HEK293 (cell line): ENCODE data around the gene PACS2.

Experiments
- ATF2 ChIP-seq: fragments of 450-650 bp; formaldehyde crosslinking; IDR thresholded peaks from 2 replicates; pipeline ENCODE4 v1.5.1; 2016; ENCODE audit warnings: missing biosample characterization, missing genetic modification characterization, low read depth
- KLF7 ChIP-seq: fragments of 450-650 bp; formaldehyde crosslinking; IDR thresholded peaks from 2 replicates; pipeline ENCODE4 v1.5.1; 2016; ENCODE audit warnings: missing biosample characterization, missing genetic modification characterization, borderline replicate concordance
- PATZ1 ChIP-seq: fragments of 450-650 bp; formaldehyde crosslinking; IDR thresholded peaks from 2 replicates; pipeline ENCODE4 v1.5.1; 2016; ENCODE audit warnings: missing biosample characterization, missing genetic modification characterization
- PRDM1 ChIP-seq: fragments of 450-650 bp; formaldehyde crosslinking; IDR thresholded peaks from 2 replicates; pipeline ENCODE4; 2016; ENCODE audit warnings: missing biosample characterization, missing genetic modification characterization
- ZBTB11 ChIP-seq: fragments of 450-650 bp; formaldehyde crosslinking; conservative IDR thresholded peaks from 2 replicates; pipeline ENCODE4 v1.5.1; 2016; ENCODE audit warnings: low read depth, missing biosample characterization, missing genetic modification characterization
- ZBTB17 ChIP-seq: fragments of 450-650 bp; formaldehyde crosslinking; IDR thresholded peaks from 2 replicates; pipeline ENCODE4 v1.5.1; 2016; ENCODE audit warnings: missing biosample characterization, missing genetic modification characterization
- ZNF155 ChIP-seq: fragments of 450-650 bp; formaldehyde crosslinking; IDR thresholded peaks from 2 replicates; pipeline ENCODE4 v1.5.1; 2016; ENCODE audit warnings: missing biosample characterization, missing genetic modification characterization
- ZNF23 ChIP-seq: fragments of 450-650 bp; formaldehyde crosslinking; IDR thresholded peaks from 2 replicates; pipeline ENCODE4 v1.5.1; 2016; ENCODE audit warnings: missing biosample characterization, missing genetic modification characterization, borderline replicate concordance
- ZNF26 ChIP-seq: fragments of 450-650 bp; formaldehyde crosslinking; IDR thresholded peaks from 2 replicates; pipeline ENCODE4 v1.5.1; 2016; ENCODE audit warnings: missing biosample characterization, missing genetic modification characterization
- ZNF335 ChIP-seq: fragments of 450-650 bp; formaldehyde crosslinking; conservative IDR thresholded peaks from 2 replicates; pipeline ENCODE4 v1.5.1; 2016; ENCODE audit warnings: missing biosample characterization, missing genetic modification characterization
- ZNF404 ChIP-seq: fragments of 450-650 bp; formaldehyde crosslinking; IDR thresholded peaks from 2 replicates; pipeline ENCODE4 v1.5.1; 2017; ENCODE audit warnings: missing biosample characterization, missing genetic modification characterization
- ZNF423 ChIP-seq: fragments of 450-650 bp; formaldehyde crosslinking; IDR thresholded peaks from 2 replicates; pipeline ENCODE4 v1.5.1; 2016; ENCODE audit warnings: missing biosample characterization, missing genetic modification characterization
- ZNF433 ChIP-seq: fragments of 450-650 bp; formaldehyde crosslinking; IDR thresholded peaks from 2 replicates; pipeline ENCODE4 v1.5.1; 2016; ENCODE audit warnings: missing biosample characterization, missing genetic modification characterization, low read depth
- ZNF473 ChIP-seq: fragments of 450-650 bp; formaldehyde crosslinking; IDR thresholded peaks from 2 replicates; pipeline ENCODE4 v1.5.1; 2017; ENCODE audit warnings: missing biosample characterization, missing genetic modification characterization
- ZNF610 ChIP-seq: fragments of 450-650 bp; formaldehyde crosslinking; IDR thresholded peaks from 2 replicates; pipeline ENCODE4 v1.5.1; 2016; ENCODE audit warnings: missing biosample characterization, missing genetic modification characterization, borderline replicate concordance
- ZNF768 ChIP-seq: fragments of 450-650 bp; formaldehyde crosslinking; IDR thresholded peaks from 2 replicates; pipeline ENCODE4 v1.5.1; 2018; ENCODE audit warnings: missing biosample characterization, mild to moderate bottlenecking, missing genetic modification characterization
- ZSCAN18 ChIP-seq: fragments of 450-650 bp; formaldehyde crosslinking; IDR thresholded peaks from 2 replicates; pipeline ENCODE4 v1.5.1; 2016; ENCODE audit warnings: missing biosample characterization, missing genetic modification characterization
- TF ChIP-seq, protein P1 (sequence below): fragments of 450-650 bp; formaldehyde crosslinking; IDR thresholded peaks from 2 replicates; pipeline ENCODE4 v1.5.1; 2017; ENCODE audit warnings: missing biosample characterization, missing genetic modification characterization
- TF ChIP-seq, protein P2 (sequence below): fragments of 450-650 bp; IDR thresholded peaks from 2 replicates; pipeline ENCODE4 v1.5.1; 2018; ENCODE audit warnings: missing biosample characterization, missing genetic modification characterization
- TF ChIP-seq, protein P3 (sequence below): fragments of 450-650 bp; formaldehyde crosslinking; IDR thresholded peaks from 2 replicates; pipeline ENCODE4 v1.5.1; 2016; ENCODE audit warnings: missing biosample characterization, missing genetic modification characterization
- TF ChIP-seq, protein P4 (sequence below): fragments of 450-650 bp; formaldehyde crosslinking; IDR thresholded peaks from 2 replicates; pipeline ENCODE4 v1.5.1; 2017; ENCODE audit warnings: missing biosample characterization, mild to moderate bottlenecking, missing genetic modification characterization, moderate library complexity

PACS2 gene

DNA sequence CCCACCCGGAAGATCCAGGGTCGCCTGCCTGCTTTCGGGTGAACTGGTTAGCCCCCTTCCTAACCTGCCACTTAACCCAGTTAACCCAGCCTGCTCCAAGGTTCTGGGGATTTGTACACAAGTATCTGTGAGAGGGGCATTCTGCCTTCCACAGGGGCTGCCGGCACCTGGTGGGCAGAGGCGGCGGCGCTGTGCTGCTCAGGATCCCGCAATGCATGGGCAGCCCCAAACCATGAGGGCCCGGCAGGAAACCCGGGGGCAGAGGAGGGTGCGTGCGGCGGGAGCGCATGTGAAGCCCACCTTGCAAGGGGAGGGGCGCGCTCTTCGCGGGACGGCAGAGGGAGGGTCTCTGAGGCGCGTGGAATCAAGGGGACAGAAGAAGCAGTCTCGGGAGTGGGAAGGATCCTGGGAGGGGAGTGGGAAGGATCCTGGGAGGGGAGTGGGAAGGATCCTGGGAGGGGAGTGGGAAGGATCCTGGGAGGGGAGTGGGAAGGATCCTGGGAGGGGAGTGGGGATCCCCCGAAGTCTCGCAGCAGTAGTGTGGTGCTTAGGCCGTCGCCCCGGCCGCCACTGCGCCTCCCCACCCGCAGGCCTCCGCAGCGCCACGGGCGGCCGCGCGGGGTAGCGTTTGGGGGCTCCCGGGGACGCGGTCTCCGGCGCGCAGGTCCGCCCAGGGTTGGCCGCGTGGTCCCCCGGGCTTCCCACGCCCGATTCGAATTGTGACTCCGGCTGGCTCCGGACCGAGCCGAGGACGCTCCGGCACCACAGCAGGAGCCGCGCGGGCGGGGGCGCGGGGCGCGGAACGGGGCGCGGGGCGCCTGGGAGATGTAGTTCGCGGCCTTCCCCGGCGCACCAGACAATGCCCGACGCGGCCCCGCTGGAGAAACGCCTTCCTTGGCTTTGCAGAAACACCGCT, 100.2 kb downstream of the PACS2 start (continued):
- TF ChIP-seq, protein P1, sequence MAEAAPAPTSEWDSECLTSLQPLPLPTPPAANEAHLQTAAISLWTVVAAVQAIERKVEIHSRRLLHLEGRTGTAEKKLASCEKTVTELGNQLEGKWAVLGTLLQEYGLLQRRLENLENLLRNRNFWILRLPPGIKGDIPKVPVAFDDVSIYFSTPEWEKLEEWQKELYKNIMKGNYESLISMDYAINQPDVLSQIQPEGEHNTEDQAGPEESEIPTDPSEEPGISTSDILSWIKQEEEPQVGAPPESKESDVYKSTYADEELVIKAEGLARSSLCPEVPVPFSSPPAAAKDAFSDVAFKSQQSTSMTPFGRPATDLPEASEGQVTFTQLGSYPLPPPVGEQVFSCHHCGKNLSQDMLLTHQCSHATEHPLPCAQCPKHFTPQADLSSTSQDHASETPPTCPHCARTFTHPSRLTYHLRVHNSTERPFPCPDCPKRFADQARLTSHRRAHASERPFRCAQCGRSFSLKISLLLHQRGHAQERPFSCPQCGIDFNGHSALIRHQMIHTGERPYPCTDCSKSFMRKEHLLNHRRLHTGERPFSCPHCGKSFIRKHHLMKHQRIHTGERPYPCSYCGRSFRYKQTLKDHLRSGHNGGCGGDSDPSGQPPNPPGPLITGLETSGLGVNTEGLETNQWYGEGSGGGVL, result peak; percentile 88
- TF ChIP-seq ZBTB11 (tag by site-specific recombination) (peak; percentile 29; the same call in 1 of the 2 replicates), ZNF23 (tag by site-specific recombination) (no peak), ZNF473 (tag by site-specific recombination) (no peak), KLF7 (no peak), ZNF610 (tag by site-specific recombination) (no peak), ZNF423 (no peak), ZNF335 (tag by site-specific recombination) (no peak), ZNF26 (tag by site-specific recombination) (no peak), ATF2 (tag by site-specific recombination) (no peak), PATZ1 (tag by site-specific recombination) (no peak; the same call in 1 of the 2 replicates), ZNF155 (tag by site-specific recombination) (no peak), ZSCAN18 (tag by site-specific recombination) (no peak), ZNF433 (no peak), ZNF768 (tag by site-specific recombination) (no peak), ZBTB17 (tag by site-specific recombination) (no peak), ZNF404 (tag by site-specific recombination) (no peak), PRDM1 (tag by site-specific recombination) (no peak)
- TF ChIP-seq, protein P2, sequence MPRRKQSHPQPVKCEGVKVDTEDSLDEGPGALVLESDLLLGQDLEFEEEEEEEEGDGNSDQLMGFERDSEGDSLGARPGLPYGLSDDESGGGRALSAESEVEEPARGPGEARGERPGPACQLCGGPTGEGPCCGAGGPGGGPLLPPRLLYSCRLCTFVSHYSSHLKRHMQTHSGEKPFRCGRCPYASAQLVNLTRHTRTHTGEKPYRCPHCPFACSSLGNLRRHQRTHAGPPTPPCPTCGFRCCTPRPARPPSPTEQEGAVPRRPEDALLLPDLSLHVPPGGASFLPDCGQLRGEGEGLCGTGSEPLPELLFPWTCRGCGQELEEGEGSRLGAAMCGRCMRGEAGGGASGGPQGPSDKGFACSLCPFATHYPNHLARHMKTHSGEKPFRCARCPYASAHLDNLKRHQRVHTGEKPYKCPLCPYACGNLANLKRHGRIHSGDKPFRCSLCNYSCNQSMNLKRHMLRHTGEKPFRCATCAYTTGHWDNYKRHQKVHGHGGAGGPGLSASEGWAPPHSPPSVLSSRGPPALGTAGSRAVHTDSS (tag by site-specific recombination), result no peak
- TF ChIP-seq, protein P3, sequence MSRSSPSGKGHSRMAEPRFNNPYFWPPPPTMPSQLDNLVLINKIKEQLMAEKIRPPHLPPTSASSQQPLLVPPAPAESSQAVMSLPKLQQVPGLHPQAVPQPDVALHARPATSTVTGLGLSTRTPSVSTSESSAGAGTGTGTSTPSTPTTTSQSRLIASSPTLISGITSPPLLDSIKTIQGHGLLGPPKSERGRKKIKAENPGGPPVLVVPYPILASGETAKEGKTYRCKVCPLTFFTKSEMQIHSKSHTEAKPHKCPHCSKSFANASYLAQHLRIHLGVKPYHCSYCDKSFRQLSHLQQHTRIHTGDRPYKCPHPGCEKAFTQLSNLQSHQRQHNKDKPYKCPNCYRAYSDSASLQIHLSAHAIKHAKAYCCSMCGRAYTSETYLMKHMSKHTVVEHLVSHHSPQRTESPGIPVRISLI (tag by site-specific recombination), result no peak
- TF ChIP-seq, protein P4, sequence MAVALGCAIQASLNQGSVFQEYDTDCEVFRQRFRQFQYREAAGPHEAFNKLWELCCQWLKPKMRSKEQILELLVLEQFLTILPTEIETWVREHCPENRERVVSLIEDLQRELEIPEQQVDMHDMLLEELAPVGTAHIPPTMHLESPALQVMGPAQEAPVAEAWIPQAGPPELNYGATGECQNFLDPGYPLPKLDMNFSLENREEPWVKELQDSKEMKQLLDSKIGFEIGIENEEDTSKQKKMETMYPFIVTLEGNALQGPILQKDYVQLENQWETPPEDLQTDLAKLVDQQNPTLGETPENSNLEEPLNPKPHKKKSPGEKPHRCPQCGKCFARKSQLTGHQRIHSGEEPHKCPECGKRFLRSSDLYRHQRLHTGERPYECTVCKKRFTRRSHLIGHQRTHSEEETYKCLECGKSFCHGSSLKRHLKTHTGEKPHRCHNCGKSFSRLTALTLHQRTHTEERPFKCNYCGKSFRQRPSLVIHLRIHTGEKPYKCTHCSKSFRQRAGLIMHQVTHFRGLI (tag by site-specific recombination), result peak; percentile 51; the same call in 1 of the 2 replicates
